ENCODE measurements around the gene TMPRSS13.

The TMPRSS13 gene

DNA sequence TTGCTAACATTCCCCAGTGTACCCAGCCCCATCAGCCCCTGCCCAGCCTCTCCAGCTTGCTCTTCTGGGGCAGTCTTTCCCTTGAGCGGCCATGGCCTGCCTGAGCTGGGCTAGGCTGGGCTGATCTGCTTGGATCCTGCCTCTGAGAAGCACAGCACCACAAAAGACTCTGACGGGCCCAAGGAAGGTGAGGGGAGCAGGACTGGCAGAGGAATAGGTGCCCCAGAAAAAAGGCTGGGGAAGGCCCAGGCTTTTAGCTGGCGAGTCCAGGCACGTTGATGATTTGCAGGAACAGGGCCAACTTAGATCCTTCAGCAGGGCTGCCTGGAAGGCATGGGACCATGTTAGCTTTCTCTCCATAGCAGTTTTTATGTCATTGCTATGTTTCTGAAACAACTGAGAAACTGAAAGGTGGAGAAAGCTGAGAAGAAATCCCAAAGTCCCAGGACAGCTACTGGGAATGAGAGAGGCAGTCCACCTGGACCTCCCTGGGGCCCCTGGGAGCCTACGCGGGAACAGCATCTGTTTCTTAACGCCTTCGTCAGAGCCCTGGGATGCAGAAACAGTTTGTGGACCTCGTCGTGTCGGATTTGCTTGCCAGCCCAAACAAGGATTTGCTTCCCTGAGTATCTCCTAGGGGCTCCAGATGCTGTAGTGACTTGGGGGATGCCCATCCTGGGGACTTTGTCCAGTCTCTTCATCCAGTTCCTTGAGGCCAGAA is 28.3 kb downstream of the TMPRSS13 start:
- FAIRE-seq (no peak), DNase-seq (ENCODE audit: insufficient read length, low spot score) (no peak)
- TF ChIP-seq, protein P1, sequence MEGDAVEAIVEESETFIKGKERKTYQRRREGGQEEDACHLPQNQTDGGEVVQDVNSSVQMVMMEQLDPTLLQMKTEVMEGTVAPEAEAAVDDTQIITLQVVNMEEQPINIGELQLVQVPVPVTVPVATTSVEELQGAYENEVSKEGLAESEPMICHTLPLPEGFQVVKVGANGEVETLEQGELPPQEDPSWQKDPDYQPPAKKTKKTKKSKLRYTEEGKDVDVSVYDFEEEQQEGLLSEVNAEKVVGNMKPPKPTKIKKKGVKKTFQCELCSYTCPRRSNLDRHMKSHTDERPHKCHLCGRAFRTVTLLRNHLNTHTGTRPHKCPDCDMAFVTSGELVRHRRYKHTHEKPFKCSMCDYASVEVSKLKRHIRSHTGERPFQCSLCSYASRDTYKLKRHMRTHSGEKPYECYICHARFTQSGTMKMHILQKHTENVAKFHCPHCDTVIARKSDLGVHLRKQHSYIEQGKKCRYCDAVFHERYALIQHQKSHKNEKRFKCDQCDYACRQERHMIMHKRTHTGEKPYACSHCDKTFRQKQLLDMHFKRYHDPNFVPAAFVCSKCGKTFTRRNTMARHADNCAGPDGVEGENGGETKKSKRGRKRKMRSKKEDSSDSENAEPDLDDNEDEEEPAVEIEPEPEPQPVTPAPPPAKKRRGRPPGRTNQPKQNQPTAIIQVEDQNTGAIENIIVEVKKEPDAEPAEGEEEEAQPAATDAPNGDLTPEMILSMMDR (IDR thresholded peaks at IDR 0.05; ENCODE audit: insufficient read depth, missing control alignments): no peak

DNA sequence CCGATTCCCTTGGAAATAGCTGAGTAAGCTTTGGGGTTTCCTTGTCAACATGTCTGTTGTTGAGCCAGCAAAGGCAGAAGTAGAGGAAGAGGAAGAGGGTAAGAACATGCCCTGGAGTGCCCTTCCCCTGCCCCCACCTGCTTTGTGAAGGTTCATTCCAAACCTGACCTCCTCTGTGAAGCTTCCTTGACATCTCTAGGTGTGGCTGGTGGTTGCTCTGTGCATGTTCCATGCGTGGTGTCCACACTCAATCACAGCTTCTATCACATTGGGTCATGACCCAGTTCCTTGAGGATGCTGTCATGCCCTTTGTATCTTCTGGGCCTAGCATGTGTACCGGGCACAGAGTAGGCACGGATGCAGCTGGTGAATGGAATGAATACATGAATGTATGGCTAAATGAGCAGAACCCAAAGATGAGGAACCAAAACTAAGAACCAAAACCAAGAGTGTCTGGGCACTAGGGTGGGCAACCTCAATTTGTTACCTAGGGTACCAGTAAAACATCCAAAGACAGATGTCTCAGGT is 29.0 kb downstream of the TMPRSS13 start:
- no peak for FAIRE-seq
- TF ChIP-seq, protein P1 (IDR thresholded peaks at IDR 0.05; ENCODE audit: insufficient read depth, missing control alignments): no peak
- DNase-seq (ENCODE audit: insufficient read length, low spot score): no peak

DNA sequence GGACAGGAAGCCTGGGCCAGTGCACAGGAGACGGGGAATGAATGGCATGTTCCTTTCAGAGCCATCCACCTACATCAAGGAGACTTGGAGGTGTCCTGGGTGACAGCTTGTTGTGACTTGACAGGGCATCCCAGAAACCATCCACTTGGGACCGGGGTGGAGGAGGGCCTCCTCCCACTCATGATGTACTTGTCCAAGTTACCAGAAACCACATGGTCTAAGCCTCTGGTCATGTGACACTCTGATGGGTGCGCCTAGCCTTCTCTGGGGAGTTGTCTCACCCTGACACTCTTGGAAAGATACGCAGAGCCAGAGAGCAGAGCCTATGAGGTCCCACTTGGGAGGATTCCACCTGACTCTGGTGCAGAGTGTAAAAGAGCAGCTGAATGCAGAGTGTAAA is 31.1 kb downstream of the TMPRSS13 start:
- TF ChIP-seq, protein P1 (IDR thresholded peaks at IDR 0.05; ENCODE audit: insufficient read depth, missing control alignments): no peak
- DNase-seq (ENCODE audit: insufficient read length, low spot score): no peak
- no peak for FAIRE-seq

DNA sequence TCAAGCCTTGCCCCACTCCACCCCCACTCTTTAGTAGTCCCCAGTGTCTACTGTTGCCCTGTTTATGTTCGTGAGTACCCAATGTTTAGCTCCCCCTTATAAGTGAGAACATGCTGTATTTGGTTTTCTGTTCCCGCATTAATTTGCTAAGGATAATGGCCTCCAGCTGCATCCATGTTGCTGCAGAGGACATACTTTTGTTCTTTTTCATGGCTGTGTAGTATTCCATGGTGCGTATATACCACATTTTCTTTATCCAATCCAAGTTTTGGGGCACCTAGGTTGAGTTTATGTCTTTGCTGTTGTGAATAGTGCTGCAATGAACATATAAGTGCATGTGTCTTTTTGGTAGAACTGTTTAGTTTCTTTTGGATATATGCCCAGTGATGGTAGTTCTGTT is 36.6 kb downstream of the TMPRSS13 start:
- FAIRE-seq: no peak
- DNase-seq (ENCODE audit: insufficient read length, low spot score): no peak
- TF ChIP-seq, protein P1 (IDR thresholded peaks at IDR 0.05; ENCODE audit: insufficient read depth, missing control alignments): no peak

DNA sequence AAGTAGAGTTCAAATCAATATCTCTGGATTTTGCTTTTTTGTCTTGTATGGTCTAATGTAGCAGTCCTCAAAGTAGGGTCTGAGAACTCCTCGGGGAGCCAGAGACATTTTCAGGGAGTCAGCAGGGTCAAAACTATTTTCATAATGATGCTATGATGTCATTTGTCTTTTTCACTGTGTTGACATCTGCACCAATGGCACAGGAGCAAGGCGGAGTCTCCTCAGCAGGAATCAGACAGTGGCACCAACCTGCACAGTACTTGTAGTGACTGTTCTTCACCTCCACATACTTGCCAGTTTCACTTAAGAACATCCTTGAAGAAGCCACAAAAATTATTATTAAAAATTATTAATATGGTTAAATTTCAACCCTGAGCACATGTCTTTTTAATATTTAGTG is 37.8 kb downstream of the TMPRSS13 start:
- no peak for FAIRE-seq
- TF ChIP-seq, protein P1 (IDR thresholded peaks at IDR 0.05; ENCODE audit: insufficient read depth, missing control alignments): no peak
- DNase-seq (ENCODE audit: insufficient read length, low spot score): no peak

DNA sequence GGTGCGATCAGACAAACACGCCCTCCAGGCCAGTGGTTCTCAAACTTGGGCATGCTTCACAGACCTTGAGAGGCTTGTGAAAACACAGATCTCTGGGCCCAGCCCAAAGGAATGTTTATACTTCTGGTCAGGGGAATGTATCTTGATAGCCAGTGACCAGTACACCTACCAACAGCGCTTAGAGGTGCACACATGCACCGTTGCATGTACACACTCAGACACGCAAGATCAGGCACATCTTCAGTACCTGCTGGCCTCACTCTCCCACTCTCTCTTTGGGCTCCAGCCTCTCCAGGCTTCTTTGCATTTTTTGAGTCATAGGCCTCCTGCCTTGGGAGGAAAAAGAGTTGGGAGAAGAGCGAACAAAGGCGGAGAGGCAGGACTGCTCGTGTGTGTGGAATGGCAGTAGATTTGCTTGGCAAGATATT is 41.0 kb downstream of the TMPRSS13 start:
- DNase-seq (ENCODE audit: insufficient read length, low spot score) (no peak), FAIRE-seq (no peak)
- TF ChIP-seq, protein P1 (IDR thresholded peaks at IDR 0.05; ENCODE audit: insufficient read depth, missing control alignments): no peak

DNA sequence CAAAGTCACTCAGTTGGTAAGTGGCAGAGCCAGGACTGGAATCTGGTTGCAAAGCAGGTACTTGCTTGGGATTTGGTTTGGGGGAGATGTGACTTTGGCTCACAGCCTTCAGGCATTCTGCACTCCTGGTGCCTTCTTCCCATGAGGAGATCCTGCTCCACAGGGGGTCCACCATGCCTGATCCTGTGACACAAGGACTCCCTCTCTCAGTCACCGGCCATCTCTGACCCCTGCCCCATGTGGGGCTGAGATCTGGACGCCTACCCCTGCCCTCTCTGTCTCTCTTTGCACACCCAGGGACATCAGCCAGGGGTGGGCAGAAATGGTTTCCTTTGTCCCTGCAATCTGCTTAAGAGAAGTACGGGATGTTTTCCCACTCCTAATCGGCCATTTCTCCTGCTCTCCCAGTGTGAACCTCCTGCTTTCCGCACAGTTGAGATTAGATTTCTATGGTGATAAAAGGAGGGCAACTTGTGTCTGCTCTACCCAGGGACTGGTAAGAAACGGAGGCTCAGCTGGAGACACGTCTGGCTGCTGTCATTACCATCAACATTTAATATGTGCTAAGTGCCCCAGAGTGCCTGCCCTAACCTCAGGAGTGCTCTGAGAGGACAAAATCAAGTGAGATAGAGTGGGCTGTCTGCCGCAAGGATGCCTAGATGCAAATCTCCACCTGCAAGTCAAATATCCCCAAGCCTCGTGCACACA is 41.6 kb downstream of the TMPRSS13 start:
- no peak for FAIRE-seq
- TF ChIP-seq, protein P1 (IDR thresholded peaks at IDR 0.05; ENCODE audit: insufficient read depth, missing control alignments): no peak
- DNase-seq (ENCODE audit: insufficient read length, low spot score): no peak

All from D721Med (cell line).